Stimulated activated effector memory CD8-positive, alpha-beta T cell treated with anti-CD3 and anti-CD28 coated beads, Interleukin-12 subunit alpha, Interleukin-12 subunit beta, amount 100 ng/mL, for 72 hours (primary cell): ENCODE results near the gene POLA1.

Source experiments
- ATAC-seq: fragments of 150-1000 bp; cut with Tn5 transposase; 2 replicates; pipeline ENCODE4 v1.10.0; 2021
- DNase-seq, 2 donors: peaks; one replicate each; pipeline ENCODE4 v3.0.0; 2021 to 2022; ENCODE audit warnings: low spot score in 2 of 2
- H3K27ac Mint-ChIP-seq: one replicate; pipeline ENCODE4 v1.8.0; 2022; ENCODE audit warnings: mild to moderate bottlenecking, mixed read lengths
- H3K36me3 Mint-ChIP-seq: one replicate; pipeline ENCODE4 v1.8.0; 2022; ENCODE audit warnings: mild to moderate bottlenecking, mixed read lengths
- H3K4me1 Mint-ChIP-seq: one replicate; pipeline ENCODE4 v1.8.0; 2022; ENCODE audit warnings: mixed read lengths
- H3K4me3 Mint-ChIP-seq: one replicate; pipeline ENCODE4 v1.8.0; 2022; ENCODE audit warnings: mild to moderate bottlenecking, mixed read lengths
- H3K9me3 Mint-ChIP-seq: one replicate; pipeline ENCODE4 v1.8.0; 2022; ENCODE audit warnings: mixed read lengths

The POLA1 gene

DNA sequence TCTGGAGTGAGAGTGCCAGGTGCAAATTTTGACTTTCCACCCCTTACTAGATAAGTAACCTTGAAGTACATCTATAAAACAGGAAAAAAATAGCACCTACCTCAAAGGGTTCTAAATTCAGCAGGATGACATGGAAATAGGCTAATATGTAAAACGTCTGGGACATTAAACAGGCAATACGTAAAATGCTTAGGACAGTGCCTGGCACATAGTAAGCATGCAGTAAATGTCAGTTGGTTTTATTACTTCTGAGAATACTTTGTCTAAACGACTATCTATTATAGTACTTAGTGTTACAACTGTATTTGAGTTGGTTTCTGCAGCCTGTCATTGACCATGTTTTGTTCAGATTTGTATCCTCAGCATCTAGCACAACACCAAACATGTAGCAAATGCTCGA is 251.3 kb downstream of the POLA1 start:
- no peak for ATAC-seq
- Mint-ChIP-seq H3K27ac (no peak overlapping the region), H3K4me3 (no peak overlapping the region)

GRCh38 chrX:24946369-24946768 is 252.7 kb downstream of the POLA1 start:
- ATAC-seq (no peak), DNase-seq (no peak)
- Mint-ChIP-seq H3K27ac (no peak overlapping the region), H3K36me3 (peaks cover 4% of the 10 kb centered on the region), H3K4me3 (no peak overlapping the region), H3K4me1 (no peaks in the 10 kb centered on the region), H3K9me3 (no peaks in the 10 kb centered on the region)

More for the DNA sequence above, 251.3 kb downstream of the POLA1 start:
- DNase-seq, result no peak
- Mint-ChIP-seq H3K9me3 (no peaks in the 10 kb centered on the region), H3K36me3 (peaks cover 4% of the 10 kb centered on the region), H3K4me1 (no peaks in the 10 kb centered on the region)

DNA sequence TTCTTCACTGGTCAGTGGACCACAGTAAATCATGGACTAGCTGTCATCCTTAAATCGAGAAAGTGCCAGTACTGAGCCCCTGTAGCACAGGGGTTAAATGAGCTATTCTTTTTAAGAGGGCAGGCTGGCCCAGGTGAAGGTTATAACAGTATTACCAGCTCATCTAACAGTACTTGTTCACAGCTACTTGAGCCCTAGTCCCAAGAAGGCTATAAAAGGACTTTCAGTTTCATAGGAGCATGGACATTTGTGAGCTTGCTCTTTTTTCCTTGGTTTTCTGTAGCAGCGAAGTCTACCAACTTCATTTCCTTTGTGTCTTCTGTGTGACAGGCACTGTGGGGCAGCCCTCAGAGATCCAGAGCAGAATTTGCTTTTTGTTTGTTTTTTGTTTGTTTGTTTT is 261.0 kb downstream of the POLA1 start:
- Mint-ChIP-seq H3K4me3 (no peak overlapping the region), H3K36me3 (peaks cover 3% of the 10 kb centered on the region), H3K4me1 (no peaks in the 10 kb centered on the region), H3K27ac (no peak overlapping the region), H3K9me3 (no peaks in the 10 kb centered on the region)
- DNase-seq (no peak), ATAC-seq (no peak)

DNA sequence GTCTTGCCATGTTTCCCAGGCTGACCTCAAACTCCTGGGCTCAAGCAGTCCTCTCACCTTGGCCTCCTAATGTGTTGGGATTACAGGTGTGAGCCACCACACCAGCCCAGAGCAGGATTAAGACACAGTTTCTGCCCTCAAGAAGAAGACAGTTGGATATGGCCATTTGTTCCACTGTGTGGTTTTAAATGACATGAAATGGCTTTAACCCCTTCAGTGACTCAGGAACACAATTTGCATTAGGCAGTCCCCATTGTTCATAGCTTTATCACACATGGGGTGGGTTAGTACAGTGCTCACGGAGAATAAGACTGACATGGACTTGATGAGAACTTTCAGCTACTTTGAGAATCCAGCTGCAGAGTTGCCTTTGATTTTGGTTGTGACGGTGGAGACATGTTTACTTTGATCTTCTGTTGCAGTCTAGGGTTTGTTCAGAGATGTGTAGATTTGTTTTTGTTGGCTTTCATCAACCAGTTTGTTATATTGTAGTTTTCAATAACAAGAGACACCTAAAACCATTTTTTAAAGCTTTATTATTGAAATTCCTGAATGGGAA is 261.7 kb downstream of the POLA1 start:
- no peak overlapping the region for H3K4me3 Mint-ChIP-seq
- DNase-seq (no peak), ATAC-seq (no peak)
- H3K4me1 Mint-ChIP-seq, result no peaks in the 10 kb centered on the region
- H3K36me3 Mint-ChIP-seq, result no peaks in the 10 kb centered on the region
- H3K27ac Mint-ChIP-seq, result no peak overlapping the region
- H3K9me3 Mint-ChIP-seq, result no peaks in the 10 kb centered on the region

GRCh38 chrX:24956828-24957227 is 263.1 kb downstream of the POLA1 start:
- Mint-ChIP-seq H3K9me3 (no peaks in the 10 kb centered on the region), H3K4me3 (no peak overlapping the region), H3K27ac (no peak overlapping the region), H3K4me1 (no peaks in the 10 kb centered on the region), H3K36me3 (no peaks in the 10 kb centered on the region)
- DNase-seq, result no peak
- ATAC-seq, result no peak

DNA sequence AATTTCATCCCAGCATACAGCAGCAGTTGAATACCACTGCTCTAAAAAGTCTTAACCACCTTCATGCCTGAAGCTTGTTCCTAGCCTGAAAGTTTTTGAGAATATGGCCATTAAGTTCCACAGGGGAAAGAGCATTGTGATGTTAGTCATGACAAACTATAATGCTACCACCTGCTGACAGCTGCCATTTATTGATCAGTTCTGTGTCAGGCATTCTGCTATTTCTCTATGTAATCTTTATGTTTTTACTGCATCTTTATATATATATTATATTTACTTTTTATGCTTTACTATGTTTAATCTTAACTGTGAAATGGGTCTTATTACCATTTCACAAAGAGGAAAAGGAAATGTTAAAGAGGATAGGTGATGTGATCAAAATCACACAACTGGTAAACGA is 268.1 kb downstream of the POLA1 start:
- no peak for ATAC-seq
- H3K36me3 Mint-ChIP-seq, result no peaks in the 10 kb centered on the region
- H3K4me1 Mint-ChIP-seq, result no peaks in the 10 kb centered on the region
- H3K27ac Mint-ChIP-seq, result no peak overlapping the region
- no peak overlapping the region for H3K4me3 Mint-ChIP-seq
- no peaks in the 10 kb centered on the region for H3K9me3 Mint-ChIP-seq
- no peak for DNase-seq

- H3K36me3 Mint-ChIP-seq, result no peaks in the 10 kb centered on the region
- no peaks in the 10 kb centered on the region for H3K4me1 Mint-ChIP-seq
- ATAC-seq, result no peak
- no peak overlapping the region for H3K4me3 Mint-ChIP-seq
- DNase-seq, result no peak
- no peaks in the 10 kb centered on the region for H3K9me3 Mint-ChIP-seq
- no peak overlapping the region for H3K27ac Mint-ChIP-seq
These were observed 270.1 kb downstream of the POLA1 start for GRCh38 chrX:24963823-24964222.

DNA sequence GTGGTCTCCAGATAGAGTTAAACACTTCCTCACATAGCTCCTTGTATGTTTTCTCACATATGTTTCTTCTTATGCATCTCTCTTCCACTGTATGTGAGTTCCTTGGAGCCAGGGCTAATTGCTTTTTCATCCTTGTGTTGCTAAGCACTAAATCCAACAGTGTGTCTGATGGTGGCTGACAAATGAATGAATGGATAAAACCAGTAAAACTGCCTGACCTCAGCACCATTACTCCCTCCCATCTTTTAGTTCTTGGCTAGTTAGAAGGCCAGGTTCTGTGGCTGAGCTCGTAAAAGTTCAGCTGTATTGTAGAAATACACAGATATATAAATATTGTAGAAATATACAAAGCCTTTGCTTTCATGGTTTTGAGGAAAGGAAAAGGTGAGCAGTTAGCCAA is 271.7 kb downstream of the POLA1 start:
- H3K27ac Mint-ChIP-seq, result no peak overlapping the region
- no peaks in the 10 kb centered on the region for H3K9me3 Mint-ChIP-seq
- ATAC-seq (no peak), DNase-seq (no peak)
- H3K36me3 Mint-ChIP-seq, result no peaks in the 10 kb centered on the region
- no peaks in the 10 kb centered on the region for H3K4me1 Mint-ChIP-seq
- no peak overlapping the region for H3K4me3 Mint-ChIP-seq

- Mint-ChIP-seq H3K9me3 (no peaks in the 10 kb centered on the region), H3K4me1 (no peaks in the 10 kb centered on the region), H3K27ac (no peak overlapping the region), H3K36me3 (no peaks in the 10 kb centered on the region), H3K4me3 (no peak overlapping the region)
- ATAC-seq, result no peak
- no peak for DNase-seq
These were observed 276.1 kb downstream of the POLA1 start for GRCh38 chrX:24969812-24970211.

DNA sequence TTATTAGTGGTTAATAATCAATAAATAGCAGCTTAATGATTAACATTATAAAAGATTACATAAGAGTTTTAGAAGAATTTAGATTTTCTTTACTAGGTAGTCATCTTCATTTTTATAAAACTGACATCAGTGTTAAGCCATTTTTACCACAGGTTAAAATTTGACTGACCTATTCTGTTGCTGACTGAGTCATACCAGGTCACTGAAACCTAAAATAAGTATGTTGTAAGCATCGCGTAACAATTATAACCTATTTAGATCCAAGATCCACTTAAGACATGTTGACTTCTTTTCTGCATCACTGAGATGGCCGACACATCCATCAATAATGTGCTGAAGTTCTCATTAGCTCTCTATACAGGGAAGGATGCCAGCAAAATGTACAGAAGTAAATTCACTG is 285.4 kb downstream of the POLA1 start:
- H3K4me1 Mint-ChIP-seq, result no peaks in the 10 kb centered on the region
- peaks cover 7% of the 10 kb centered on the region for H3K36me3 Mint-ChIP-seq
- DNase-seq, result no peak
- ATAC-seq, result no peak
- no peak overlapping the region for H3K27ac Mint-ChIP-seq
- no peak overlapping the region for H3K4me3 Mint-ChIP-seq
- H3K9me3 Mint-ChIP-seq, result no peaks in the 10 kb centered on the region

GRCh38 chrX:24981030-24981429 is 287.3 kb downstream of the POLA1 start:
- Mint-ChIP-seq H3K36me3 (peaks cover 7% of the 10 kb centered on the region), H3K9me3 (no peaks in the 10 kb centered on the region), H3K4me1 (no peaks in the 10 kb centered on the region), H3K27ac (no peak overlapping the region), H3K4me3 (no peak overlapping the region)
- ATAC-seq (no peak), DNase-seq (no peak)

DNA sequence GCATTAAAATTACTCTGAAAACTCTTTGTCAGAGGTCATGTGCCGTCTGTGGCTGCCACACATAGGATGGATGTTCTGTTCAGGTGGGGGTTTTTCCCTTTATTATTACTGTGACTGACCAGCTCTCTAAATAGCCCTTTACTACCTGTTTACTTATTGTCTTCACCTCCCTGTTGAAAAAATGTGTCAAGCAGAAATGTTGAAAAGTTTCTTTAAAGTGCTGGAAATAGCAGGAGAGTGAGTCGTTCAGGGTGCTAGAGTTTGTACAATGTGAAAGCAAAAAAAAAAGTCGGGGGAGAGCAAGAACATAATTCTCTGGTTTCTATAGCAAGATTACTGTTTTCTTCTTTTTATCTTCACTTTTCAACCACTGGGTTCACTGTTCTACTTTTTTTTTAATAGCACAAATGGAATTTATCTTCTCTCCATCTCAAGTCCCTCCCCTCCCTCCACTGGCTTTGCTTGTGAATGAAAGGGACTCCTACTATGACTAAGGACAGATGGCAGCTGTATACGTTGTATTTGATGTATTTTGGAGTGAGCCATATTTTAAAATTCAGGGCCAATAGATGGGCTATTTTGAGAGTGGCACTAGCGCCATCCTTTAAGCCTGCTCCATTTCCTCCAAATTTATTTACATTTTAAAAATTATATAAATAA is 288.7 kb downstream of the POLA1 start:
- no peak for ATAC-seq
- H3K9me3 Mint-ChIP-seq, result no peaks in the 10 kb centered on the region
- H3K4me3 Mint-ChIP-seq, result no peak overlapping the region
- peaks cover 7% of the 10 kb centered on the region for H3K36me3 Mint-ChIP-seq
- H3K27ac Mint-ChIP-seq, result no peak overlapping the region
- no peaks in the 10 kb centered on the region for H3K4me1 Mint-ChIP-seq
- no peak for DNase-seq

- H3K9me3 Mint-ChIP-seq, result no peaks in the 10 kb centered on the region
These were observed 290.2 kb downstream of the POLA1 start for GRCh38 chrX:24983931-24984330.

GRCh38 chrX:24985120-24985519 is 291.4 kb downstream of the POLA1 start:
- Mint-ChIP-seq H3K4me3 (no peak overlapping the region), H3K4me1 (no peaks in the 10 kb centered on the region), H3K36me3 (no peaks in the 10 kb centered on the region), H3K27ac (no peak overlapping the region), H3K9me3 (no peaks in the 10 kb centered on the region)
- no peak for DNase-seq
- no peak for ATAC-seq

More at GRCh38 chrX:24983931-24984330, 290.2 kb downstream of the POLA1 start:
- no peaks in the 10 kb centered on the region for H3K4me1 Mint-ChIP-seq
- no peak overlapping the region for H3K27ac Mint-ChIP-seq
- no peak for ATAC-seq
- H3K36me3 Mint-ChIP-seq, result peaks cover 7% of the 10 kb centered on the region
- DNase-seq, result no peak
- no peak overlapping the region for H3K4me3 Mint-ChIP-seq

GRCh38 chrX:24987731-24988130 is 294.0 kb downstream of the POLA1 start:
- Mint-ChIP-seq H3K4me3 (no peak overlapping the region), H3K36me3 (no peaks in the 10 kb centered on the region), H3K9me3 (no peaks in the 10 kb centered on the region), H3K4me1 (no peaks in the 10 kb centered on the region), H3K27ac (no peak overlapping the region)
- DNase-seq (no peak), ATAC-seq (no peak)

DNA sequence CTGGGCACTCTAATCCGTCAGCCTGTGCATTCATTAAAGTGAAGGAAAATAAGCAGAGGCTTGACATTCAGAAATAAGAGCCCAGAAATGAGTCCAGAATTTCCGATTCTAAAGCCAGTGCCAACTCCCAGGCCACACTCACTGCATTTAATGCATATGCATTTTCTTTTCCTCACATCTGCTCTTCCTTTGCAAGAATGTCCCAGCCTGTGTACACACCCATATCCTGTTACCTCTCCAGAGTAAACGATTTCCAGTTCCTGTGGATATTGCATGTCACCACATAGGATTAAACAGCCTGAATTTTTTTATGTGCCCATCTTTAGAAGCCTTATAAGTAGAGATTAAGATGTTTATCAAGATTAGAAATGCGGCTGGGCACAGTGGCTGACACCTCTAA is 294.6 kb downstream of the POLA1 start:
- Mint-ChIP-seq H3K9me3 (no peaks in the 10 kb centered on the region), H3K4me1 (no peaks in the 10 kb centered on the region), H3K27ac (no peak overlapping the region), H3K4me3 (no peak overlapping the region), H3K36me3 (no peaks in the 10 kb centered on the region)
- no peak for DNase-seq
- ATAC-seq, result no peak

DNA sequence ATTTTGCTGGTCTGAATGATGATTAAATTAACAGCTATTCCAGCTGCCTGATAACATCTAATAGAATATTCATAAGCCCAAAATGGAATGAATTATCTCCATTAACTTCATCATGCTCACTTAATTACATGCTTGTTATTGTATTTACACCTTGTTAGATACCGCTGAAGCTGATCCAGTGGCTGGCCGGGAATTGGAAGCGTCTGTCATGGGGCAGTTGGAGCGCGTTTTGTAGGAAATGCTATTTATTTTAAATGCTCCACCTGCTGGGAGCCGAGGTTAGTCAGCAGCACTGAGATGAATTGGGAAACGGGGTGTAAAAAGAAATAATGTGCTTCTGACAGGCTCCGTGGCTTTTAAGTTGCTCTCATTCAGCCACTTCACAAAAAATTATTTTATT is 296.8 kb downstream of the POLA1 start:
- DNase-seq (no peak), ATAC-seq (no peak)

More for the DNA sequence above, 296.8 kb downstream of the POLA1 start:
- H3K4me3 Mint-ChIP-seq, result no peak overlapping the region
- H3K4me1 Mint-ChIP-seq, result no peaks in the 10 kb centered on the region
- no peaks in the 10 kb centered on the region for H3K36me3 Mint-ChIP-seq
- no peaks in the 10 kb centered on the region for H3K9me3 Mint-ChIP-seq
- no peak overlapping the region for H3K27ac Mint-ChIP-seq
